ENCODE data around the gene ZC3HAV1.

DNA sequence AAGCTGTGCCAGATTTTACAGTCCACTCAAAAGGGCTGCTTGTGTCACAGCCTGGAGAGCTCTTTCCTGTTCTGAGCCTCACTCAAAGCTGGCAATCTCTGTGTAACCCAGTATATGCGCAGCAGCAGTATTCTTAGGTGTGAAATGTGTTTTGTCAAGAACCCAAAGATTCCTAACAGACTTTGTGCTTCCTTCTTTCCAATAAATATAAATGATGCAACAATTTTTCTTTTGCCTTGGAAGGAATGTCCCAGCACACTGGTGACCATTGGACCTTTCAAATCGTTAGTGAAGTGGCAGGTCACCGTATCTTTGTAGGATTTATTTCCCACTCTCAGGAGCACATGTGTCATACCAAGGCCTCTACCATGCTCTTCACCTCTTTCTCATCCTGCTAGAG is 5.6 kb upstream of the ZC3HAV1 start:
- no peak for TF ChIP-seq RAD21 (CRISPR knock-in tag; IDR thresholded peaks at IDR 0.05)
- no peak for TF ChIP-seq CTCF (CRISPR knock-in tag; IDR thresholded peaks at IDR 0.05)
- no peak for TF ChIP-seq TBL1XR1 (IDR thresholded peaks at IDR 0.05; ENCODE audit: borderline replicate concordance, low read length, partially characterized antibody)
- TF ChIP-seq NFYB (CRISPR knock-in tag; IDR thresholded peaks at IDR 0.05), result no peak
- no peak for TF ChIP-seq POLR2A (IDR thresholded peaks at IDR 0.05; ENCODE audit: insufficient read depth in 1 of 2, low read depth in 2 of 2, low read length in 2 of 2)
- no peak for TF ChIP-seq ZNF274 (CRISPR knock-in tag; IDR thresholded peaks at IDR 0.05)
- TF ChIP-seq FOXA1 (IDR thresholded peaks at IDR 0.05), result no peak
- no peak for TF ChIP-seq FOXA1 (CRISPR knock-in tag; IDR thresholded peaks at IDR 0.05)
- no peak for TF ChIP-seq ARHGAP35 (CRISPR knock-in tag; IDR thresholded peaks at IDR 0.05; ENCODE audit: borderline replicate concordance)
- TF ChIP-seq ZNF10 (CRISPR knock-in tag; IDR thresholded peaks at IDR 0.05; ENCODE audit: borderline replicate concordance, low read depth), result no peak
- no peak for TF ChIP-seq GLMP (CRISPR knock-in tag; IDR thresholded peaks at IDR 0.05; ENCODE audit: borderline replicate concordance)
- TF ChIP-seq TCF12 (IDR thresholded peaks at IDR 0.05), result no peak
- no peak for TF ChIP-seq TCF12 (CRISPR knock-in tag; IDR thresholded peaks at IDR 0.05)
- no peak for TF ChIP-seq MAFF (IDR thresholded peaks at IDR 0.05; ENCODE audit: low read depth, low read length)
- TF ChIP-seq POLR2AphosphoS5 (IDR thresholded peaks at IDR 0.05; ENCODE audit: low read depth, low read length), result no peak
- no peak for TF ChIP-seq TRIM24 (CRISPR knock-in tag; IDR thresholded peaks at IDR 0.05)
